ENCODE data around the gene KNOP1. TPM values are rescaled to one million over a fixed set of nuclear protein-coding genes. Genes with fewer than 3 reads are reported as not detected.
"Not testable (repeated sequence)": the region's sequence is repeated elsewhere in the genome, so short reads cannot be mapped to it uniquely, and the experiment has no call there.

Gene KNOP1
- total RNA-seq, 2 experiments from 2014 or later = 24.3 to 26.4 TPM

DNA sequence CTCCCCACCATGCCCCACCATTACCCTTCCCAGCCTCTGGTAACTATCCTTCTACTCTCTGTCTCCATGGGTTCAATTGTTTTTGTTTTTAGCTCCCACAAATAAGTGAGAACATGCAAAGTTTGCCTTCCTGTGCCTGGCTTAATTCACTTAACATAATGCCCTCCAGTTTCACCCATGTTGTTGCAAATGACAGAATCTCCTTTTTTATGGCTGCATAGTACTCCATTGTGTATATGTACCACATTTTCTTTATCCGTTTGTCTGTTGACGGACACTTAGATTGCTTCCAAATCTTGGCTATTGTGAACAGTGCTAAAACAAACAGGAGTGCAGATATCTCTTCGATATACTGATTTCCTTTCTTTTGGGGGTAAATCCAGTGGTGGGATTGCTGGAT, 52.7 kb downstream of the KNOP1 start:
- CTCF ChIA-PET; intact Hi-C loops (cut with micrococcal nuclease); POLR2A ChIA-PET; H3K27me3 Mint-ChIP-seq; DNase-seq; H3K9me3 Mint-ChIP-seq; H3K27ac Mint-ChIP-seq; H3K4me3 Mint-ChIP-seq; H3K4me1 Mint-ChIP-seq (ENCODE audit: low read depth): not testable (repeated sequence)
- peaks cover 27% of the 10 kb centered on the region for H3K36me3 Mint-ChIP-seq

DNA sequence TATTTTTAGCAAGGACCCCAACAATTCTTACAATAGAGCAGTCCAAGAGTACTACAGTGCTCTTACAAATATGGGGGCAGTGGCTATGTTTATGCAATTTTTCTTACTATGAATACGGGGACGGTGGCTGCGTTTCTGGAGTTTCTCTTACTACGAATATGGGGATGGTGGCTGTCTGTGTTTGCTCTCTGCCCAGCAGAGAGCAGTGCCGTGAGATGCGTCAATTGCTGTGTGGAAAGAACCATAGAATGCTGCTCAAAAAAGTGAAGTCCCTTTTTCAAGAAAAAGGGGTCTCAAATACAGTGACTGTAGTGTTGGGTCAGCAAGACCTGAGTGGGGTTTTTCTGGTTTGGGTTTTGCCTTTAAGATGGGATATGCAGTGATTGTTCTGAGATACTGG, 53.9 kb downstream of the KNOP1 start:
- Mint-ChIP-seq H3K27me3 (no peaks in the 10 kb centered on the region), H3K4me3 (no peak overlapping the region), H3K9me3 (peaks cover 9% of the 10 kb centered on the region), H3K27ac (no peak overlapping the region), H3K4me1 (ENCODE audit: low read depth) (peaks cover 4% of the 10 kb centered on the region), H3K36me3 (peaks cover 27% of the 10 kb centered on the region)
- CTCF ChIA-PET = interaction anchor here (0.8 kb wide), 1 partner anchor 109 kb away, joined by 3 read pairs; the partner anchor contains the start of gene VPS35L
- intact Hi-C loops (cut with micrococcal nuclease) = no loop called here
- POLR2A ChIA-PET = no interaction called here
- no peak for DNase-seq

DNA sequence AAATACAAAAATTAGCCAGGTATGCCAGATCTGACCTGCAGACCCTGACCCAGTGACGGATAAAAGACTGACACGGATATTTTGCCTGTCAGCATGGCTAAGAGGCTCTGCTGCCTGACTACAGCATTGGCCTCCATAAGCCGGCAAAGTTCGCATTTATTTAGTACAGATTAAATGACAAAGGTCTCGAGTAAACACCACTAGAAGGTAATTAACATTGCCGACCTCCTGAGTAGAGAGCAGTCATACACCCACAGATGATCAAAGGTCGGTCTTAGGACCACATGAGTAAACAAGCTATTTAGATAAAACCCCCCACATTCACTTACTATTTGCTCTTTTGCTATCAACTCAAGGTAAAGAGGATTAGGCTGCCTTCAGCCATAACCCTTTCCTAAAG, 55.7 kb downstream of the KNOP1 start:
- peaks cover 9% of the 10 kb centered on the region for H3K9me3 Mint-ChIP-seq
- no peak for DNase-seq
- H3K27me3 Mint-ChIP-seq = no peaks in the 10 kb centered on the region
- POLR2A ChIA-PET = interaction anchor here (0.6 kb wide), 1 partner anchor 279 kb away, joined by 3 read pairs; no protein-coding TSS in a partner anchor
- intact Hi-C loops (cut with micrococcal nuclease) = no loop called here
- no peak overlapping the region for H3K4me3 Mint-ChIP-seq
- peaks cover 31% of the 10 kb centered on the region for H3K36me3 Mint-ChIP-seq
- CTCF ChIA-PET = no interaction called here
- H3K27ac Mint-ChIP-seq = no peak overlapping the region
- H3K4me1 Mint-ChIP-seq (ENCODE audit: low read depth) = peaks cover 4% of the 10 kb centered on the region

DNA sequence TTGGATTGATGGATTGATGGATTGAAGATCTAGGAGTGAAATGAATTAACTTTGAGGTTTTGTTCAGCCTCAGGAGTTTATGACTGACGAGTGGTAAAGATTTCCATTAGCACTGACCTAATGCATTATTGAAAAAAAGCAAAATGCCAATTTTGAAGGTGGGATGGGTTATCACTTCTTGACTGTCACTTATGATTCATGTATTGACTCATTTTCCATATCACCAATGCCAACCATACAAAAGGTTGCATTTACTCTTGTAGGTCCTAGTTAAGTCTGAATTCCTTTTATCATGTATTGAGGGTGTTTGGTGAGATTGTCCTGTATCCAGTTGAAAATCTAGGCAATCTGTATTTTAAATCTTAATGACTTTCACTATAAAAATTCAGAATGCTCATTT, 57.6 kb downstream of the KNOP1 start:
- CTCF ChIA-PET = no interaction called here
- H3K4me1 Mint-ChIP-seq (ENCODE audit: low read depth) = peaks cover 4% of the 10 kb centered on the region

DNA sequence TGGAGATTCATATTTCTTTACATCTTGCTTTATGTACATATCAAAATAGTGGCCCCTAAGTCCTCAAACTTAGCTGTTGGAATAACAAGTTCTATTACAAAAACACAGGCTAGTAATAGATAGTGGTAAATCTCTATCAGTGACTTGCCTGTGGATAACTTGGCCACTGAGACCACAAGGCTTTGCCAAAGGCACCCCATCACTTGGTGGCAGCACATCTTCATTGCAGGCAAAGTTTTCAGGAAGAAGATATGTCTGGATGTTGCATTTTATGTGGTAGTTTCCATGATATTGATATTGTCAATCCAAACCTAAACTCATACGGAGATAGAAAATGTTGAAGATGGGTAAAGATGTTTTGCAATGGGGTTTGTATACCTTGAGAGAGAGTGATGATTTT, 58.5 kb downstream of the KNOP1 start:
- ChIA-PET CTCF (no interaction called here), POLR2A (no interaction called here)
- Mint-ChIP-seq H3K27ac (no peak overlapping the region), H3K4me1 (ENCODE audit: low read depth) (peaks cover 4% of the 10 kb centered on the region), H3K36me3 (peaks cover 34% of the 10 kb centered on the region), H3K4me3 (no peak overlapping the region), H3K27me3 (no peaks in the 10 kb centered on the region), H3K9me3 (no peaks in the 10 kb centered on the region)
- intact Hi-C loops (cut with micrococcal nuclease) = no loop called here
- no peak for DNase-seq

More for the DNA sequence above, 57.6 kb downstream of the KNOP1 start:
- no peak overlapping the region for H3K4me3 Mint-ChIP-seq
- POLR2A ChIA-PET = no interaction called here
- intact Hi-C loops (cut with micrococcal nuclease) = no loop called here
- H3K27me3 Mint-ChIP-seq = no peaks in the 10 kb centered on the region
- no peak for DNase-seq
- peaks cover 6% of the 10 kb centered on the region for H3K9me3 Mint-ChIP-seq
- H3K36me3 Mint-ChIP-seq = peaks cover 34% of the 10 kb centered on the region
- no peak overlapping the region for H3K27ac Mint-ChIP-seq

DNA sequence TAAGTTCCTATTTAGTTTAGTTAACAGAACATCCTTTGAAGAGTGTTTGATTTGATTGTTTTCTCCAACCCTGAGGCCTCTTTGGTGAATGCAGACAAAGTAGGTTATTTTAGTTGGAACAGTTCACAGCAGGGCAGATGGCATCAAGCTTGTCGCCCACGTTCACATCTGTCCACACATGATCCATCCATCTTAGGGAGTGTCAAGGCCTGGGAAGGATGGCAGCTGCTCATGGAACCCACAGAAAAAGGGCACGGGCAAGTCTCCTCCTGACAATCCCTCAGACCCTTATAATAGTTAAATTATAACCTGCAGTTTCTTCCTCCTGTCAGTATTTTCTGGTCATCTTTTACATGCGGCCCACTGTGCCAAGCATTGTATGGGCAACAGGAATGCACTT, 60.2 kb downstream of the KNOP1 start:
- Mint-ChIP-seq H3K9me3 (no peaks in the 10 kb centered on the region), H3K4me1 (ENCODE audit: low read depth) (peaks cover 4% of the 10 kb centered on the region), H3K27ac (no peak overlapping the region), H3K27me3 (no peaks in the 10 kb centered on the region), H3K4me3 (no peak overlapping the region), H3K36me3 (peaks cover 36% of the 10 kb centered on the region)
- ChIA-PET CTCF (no interaction called here), POLR2A (no interaction called here)
- intact Hi-C loops (cut with micrococcal nuclease) = no loop called here
- DNase-seq = no peak

DNA sequence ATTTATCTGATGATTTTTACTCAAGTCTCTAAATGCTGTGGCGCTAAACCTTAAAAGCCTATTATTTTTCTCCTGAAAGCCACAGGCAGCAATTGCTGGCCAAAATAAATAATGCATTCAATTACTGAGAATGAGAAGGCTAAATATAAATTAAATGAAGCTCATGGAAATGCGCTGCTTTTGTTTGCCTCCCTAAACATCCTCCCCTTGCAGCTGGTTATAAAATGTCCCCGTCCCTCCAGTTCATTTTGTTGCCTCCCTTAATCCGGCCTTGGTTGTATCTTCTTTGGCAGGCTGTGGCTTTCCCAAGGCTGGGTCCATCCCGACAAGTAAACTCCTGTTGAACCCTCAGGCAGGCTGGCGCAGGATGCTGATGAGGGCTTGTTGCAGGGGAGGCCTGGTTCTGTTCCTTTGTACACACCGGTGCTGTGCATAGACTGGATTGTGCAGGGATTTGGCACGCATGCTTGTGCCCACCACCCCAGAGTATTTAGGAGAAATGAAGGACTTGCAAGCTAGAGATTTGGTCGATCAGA, 62.7 kb downstream of the KNOP1 start:
- Mint-ChIP-seq H3K4me1 (ENCODE audit: low read depth) (peaks cover 1% of the 10 kb centered on the region), H3K9me3 (no peaks in the 10 kb centered on the region), H3K27ac (no peak overlapping the region), H3K36me3 (peaks cover 38% of the 10 kb centered on the region), H3K4me3 (no peak overlapping the region), H3K27me3 (no peaks in the 10 kb centered on the region)
- POLR2A ChIA-PET = no interaction called here
- intact Hi-C loops (cut with micrococcal nuclease) = no loop called here
- no peak for DNase-seq
- CTCF ChIA-PET = no interaction called here

DNA sequence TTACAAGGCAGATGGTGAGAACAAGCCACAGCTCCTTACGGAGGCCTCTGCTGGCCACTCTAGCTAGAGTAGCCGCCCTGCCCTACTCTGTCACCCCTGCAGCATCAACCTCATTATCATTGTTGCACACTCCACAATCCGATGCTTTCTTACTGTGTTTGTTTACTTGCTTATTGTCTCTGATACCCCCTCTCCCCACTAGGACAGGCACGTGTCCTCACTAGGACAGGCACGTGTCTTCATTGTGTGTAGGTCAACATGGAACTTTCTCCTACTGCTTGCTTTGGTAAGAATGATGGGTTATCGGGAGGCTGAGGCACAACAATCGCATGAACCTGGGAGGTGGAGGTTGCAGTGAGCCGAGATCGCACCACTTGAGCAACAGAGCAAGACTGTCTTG, 63.9 kb downstream of the KNOP1 start:
- intact Hi-C loops (cut with micrococcal nuclease) = no loop called here
- Mint-ChIP-seq H3K27ac (no peak overlapping the region), H3K27me3 (no peaks in the 10 kb centered on the region), H3K36me3 (peaks cover 38% of the 10 kb centered on the region), H3K9me3 (no peaks in the 10 kb centered on the region), H3K4me1 (ENCODE audit: low read depth) (no peaks in the 10 kb centered on the region), H3K4me3 (no peak overlapping the region)
- DNase-seq = no peak
- POLR2A ChIA-PET = no interaction called here
- CTCF ChIA-PET = interaction anchor here (0.6 kb wide), 1 partner anchor 588 kb away, joined by 3 read pairs; no protein-coding TSS in a partner anchor

Other genes with a start within 250 kb of the KNOP1 start
- 10 to 100 TPM; 18.4 to 19.0 TPM for gene GDE1, start 196.1 kb downstream of the KNOP1 start, total RNA-seq
- gene CCP110, start 194.3 kb downstream of the KNOP1 start, total RNA-seq = 10 to 100 TPM; 21.7 to 26.3 TPM
- gene VPS35L, start 162.5 kb downstream of the KNOP1 start, total RNA-seq = 10 to 100 TPM; 33.9 to 38.0 TPM
- gene IQCK, start within 50 bp of the KNOP1 start, total RNA-seq = 1 to 10 TPM; 2.2 to 3.0 TPM
- gene GPRC5B, start 166.6 kb upstream of the KNOP1 start, total RNA-seq = not detected

Data from activated CD4-positive, alpha-beta memory T cell treated with anti-CD3 and anti-CD28 coated beads for 36 hours (primary cell).